Cardiac fibroblast (primary cell): ENCODE data around the gene NAA25.
A peak's percentile ranks its signal among the peaks of the same experiment; 100 is the strongest.

Source experiments
- DNase-seq, 2 donors: peaks; one replicate each; pipeline versions ENCODE4 v3.0.0 to v3.0.0-alpha.2; 2010; ENCODE audit warnings: low read depth in 2 of 2
- H3K4me3 ChIP-seq, 2 donors: replicated peaks in 1 of 2; 1 replicate in 1 of 2; 2 replicates in 1 of 2; pipeline ENCODE4 v1.5.1; 2011; ENCODE audit warnings: low read depth in 2 of 2, low read length in 2 of 2, mild to moderate bottlenecking in 2 of 2, moderate library complexity in 1 of 2
- CTCF ChIP-seq: IDR thresholded peaks from one replicate; pipeline ENCODE4 v1.5.1; 2011; ENCODE audit warnings: low read depth, mild to moderate bottlenecking, low read length, inconsistent platforms

NAA25 gene

DNA sequence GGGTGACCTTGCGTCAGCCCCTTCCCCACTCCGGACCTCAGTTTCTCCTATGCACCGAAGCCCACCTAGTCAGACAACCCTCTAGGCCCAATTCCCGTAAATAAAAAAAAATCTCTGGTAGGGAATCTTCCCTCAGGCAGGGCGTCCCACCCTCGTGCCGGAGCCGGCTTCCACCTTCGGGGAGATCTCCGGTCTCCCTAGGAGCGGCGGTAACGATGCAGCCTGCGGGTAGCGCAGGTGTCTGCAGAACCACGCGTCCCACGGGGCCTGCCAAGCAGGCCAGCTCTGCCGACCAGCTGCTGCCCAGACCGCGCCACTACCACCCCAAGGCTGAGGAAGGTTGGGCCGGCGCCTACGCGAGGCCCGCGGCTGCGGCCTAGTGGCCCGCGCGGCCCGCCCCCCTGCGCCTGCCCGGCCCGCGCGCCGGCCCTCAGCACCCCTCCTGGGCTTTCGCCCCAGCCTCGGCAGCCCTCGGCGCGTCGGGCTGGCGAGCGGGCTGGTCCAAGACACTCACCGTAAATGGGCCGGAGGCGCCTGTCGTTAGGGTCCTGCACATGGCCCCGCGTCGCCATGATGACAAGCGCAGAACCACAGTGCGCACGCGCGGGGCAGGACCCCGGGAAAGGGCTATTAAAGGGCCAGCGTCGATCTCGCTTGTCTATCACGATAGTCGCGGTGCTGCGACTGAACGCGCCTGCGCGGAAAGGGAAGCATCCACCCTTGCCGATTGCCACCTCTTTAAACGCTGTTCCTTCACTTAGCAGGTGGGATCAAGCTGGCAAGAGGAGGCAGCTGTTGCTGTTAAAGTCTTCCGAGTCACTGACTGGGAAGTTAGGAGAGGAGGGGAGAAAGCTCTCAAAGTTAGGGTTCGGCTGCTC lies at the start of gene NAA25:
TSS of gene NAA25 (minus strand) at position 582 of the 878 bp plus-strand sequence. CDS start at position 572, 10 bp downstream.
- TF ChIP-seq CTCF: no peak
- peak within 1 kb of the TSS; percentile 82 to 93 for H3K4me3 ChIP-seq
- peak; percentile 88 to 90 for DNase-seq

DNA sequence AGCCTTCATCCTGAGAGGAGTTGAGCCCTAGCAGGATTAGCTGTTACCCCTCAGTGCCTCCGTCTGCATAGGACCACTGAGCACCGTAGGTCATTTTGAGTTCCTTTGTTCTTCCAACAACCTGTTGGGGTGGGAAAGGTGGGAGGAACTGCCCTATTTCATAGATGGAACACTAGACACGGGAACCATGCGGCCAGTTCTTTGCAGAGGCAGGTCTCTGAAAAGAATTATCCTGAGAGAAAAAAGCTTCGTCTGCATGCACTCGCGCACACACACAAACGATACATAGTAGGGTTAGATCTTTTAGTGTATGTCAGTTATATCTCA lies 45.3 kb upstream of the NAA25 start:
- no peak for TF ChIP-seq CTCF
- H3K4me3 ChIP-seq: no peak overlapping the region
- DNase-seq: no peak

GRCh38 chr12:112153181-112153892 lies 44.8 kb upstream of the NAA25 start:
- no peak overlapping the region for H3K4me3 ChIP-seq
- no peak for DNase-seq
- TF ChIP-seq CTCF: no peak

DNA sequence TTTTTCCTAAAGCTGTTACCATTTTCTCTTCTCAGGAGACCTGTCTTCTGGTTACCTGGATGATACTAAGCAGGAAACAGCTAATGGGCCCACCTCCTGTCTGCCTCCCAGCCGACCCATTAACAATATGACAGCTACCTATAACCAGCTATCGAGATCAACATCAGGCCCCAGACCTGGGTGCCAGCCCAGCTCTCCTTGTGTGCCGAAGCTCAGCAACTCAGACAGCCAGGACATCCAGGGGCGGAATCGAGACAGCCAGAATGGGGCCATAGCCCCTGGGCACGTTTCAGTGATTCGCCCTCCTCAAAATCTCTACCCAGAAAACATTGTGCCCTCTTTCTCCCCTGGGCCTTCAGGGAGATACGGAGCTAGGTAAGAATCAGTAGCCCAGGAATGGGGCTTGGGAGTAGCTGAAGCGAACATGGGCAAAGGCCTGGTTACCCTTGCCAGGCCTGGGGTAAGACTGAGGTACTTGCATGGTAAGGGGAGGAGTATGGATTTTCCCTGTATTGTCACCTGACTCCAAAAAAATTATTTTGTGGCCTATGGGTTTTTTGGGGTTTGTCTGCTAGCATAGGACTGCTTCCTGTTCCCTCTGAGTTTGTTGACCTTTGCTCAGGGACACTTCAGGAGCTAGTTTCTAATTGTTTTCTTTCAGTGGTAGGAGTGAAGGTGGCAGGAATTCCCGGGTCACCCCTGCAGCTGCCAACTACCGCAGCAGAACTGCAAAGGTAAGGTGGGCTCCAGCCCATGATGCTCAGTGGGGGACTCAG lies 43.4 kb upstream of the NAA25 start:
- TF ChIP-seq CTCF: no peak
- DNase-seq: no peak
- H3K4me3 ChIP-seq: no peak overlapping the region

DNA sequence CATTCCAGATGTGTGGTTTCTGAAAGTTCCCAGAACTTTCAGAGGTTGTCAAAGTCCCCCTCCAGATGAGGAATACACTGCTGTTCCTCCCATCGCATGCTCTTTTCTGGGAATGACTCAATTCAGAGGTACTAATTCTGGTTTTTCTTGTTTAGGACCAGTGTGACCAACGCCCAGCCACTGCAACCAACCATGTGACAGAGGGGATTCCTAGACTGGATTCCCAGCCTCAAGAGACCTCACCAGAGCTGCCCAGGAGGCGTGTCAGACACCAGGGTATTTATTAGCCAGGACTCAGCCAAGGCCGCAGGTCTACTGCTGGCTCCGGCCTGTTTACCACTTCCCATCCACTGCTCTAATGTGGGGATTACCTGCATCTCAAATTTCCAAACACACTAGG lies 41.0 kb upstream of the NAA25 start:
- H3K4me3 ChIP-seq: no peak overlapping the region
- TF ChIP-seq CTCF: no peak
- DNase-seq: no peak

DNA sequence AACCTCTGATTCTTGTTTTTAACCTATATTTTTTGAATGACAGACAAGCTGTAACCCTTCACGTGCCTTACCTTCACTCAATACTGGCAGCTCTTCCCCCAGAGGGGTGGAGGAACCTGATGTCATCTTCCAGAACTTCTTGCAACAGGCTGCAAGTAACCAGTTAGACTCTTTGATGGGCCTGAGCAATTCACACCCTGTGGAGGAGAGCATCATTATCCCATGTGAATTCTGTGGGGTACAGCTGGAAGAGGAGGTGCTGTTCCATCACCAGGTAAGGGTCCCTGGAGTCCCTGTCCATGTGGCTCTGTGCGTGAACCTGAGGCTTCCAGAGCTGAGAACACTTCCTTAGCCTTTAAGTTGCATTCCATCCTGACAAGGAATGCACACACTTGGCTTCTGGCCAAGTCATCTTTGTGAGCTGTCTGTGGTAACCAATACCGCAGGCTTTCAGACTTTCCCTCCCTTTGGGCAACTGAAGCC lies 39.5 kb upstream of the NAA25 start:
- peak; percentile 71 to 89 for DNase-seq
- TF ChIP-seq CTCF: no peak
- no peak overlapping the region for H3K4me3 ChIP-seq
